Measurements from ENCODE around the gene EPHA3.

EPHA3 gene

DNA sequence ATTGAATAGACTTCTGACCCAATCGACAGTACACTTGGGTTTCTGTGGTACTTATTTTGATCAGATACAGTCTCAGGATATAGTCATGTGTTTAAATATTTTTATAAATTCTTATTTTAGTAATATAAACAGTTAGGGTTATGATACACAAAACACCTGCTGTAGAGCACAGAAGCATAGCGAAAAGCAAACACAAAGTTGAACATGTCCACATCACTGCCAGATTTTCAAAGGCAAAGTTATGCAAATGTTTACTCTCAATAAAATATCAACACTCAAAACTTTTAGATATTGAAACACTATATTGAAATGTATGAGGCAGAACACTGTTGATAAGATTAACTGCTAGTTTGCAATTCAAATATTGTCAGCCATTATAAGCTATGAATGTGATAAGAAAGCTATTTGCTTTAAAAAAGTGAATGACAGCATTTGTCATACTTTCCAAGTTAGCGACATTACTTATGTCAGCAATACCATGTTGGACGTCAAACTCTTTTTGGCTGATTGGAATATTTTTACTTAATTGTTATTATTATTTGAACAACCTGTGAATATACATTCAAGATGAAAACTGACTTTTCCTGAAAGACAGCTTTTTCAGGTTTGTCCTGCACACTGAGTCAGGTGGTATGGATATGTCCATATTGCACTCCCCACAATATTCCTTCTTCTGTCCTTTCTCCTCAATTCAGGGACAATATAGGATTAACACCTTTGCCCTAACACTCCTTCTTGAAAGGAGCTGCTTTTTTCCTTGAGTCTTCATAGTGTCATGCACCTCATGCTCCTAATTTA, 367.1 kb downstream of the EPHA3 start:
- FAIRE-seq = no peak

DNA sequence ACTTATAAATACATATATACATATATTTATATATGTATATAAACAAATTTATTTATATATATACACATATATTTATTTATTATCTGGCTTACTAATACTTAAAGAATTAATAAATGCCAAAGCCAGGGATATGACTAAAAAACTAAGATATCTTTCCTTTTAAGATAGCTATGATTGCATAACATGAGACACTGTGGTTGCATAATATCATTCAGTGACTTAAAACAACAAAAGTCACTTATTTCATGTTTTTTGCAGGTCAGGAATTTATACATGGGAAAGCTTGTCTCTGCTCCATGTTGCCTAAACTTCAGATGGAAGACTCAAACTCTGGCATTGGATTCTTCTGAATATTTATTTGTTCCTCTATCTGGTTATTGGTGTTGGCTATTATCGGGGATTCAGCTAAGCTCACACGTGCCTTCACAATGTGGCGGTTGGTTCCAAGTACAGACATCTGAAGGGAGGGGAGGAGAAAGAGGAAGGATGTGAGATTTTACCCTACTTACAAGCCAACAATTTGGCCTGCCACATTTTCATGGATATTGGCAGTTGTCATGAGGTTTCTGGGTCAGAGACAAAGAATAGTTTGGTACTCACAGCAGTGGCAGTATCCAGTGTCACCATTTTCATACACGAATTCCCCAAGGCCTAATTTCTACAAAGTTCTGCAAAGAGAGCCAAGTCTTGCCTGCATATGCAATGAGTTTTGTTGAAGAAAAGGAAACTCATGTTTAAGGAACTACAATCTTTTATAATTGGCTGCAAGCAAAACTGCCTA, 381.6 kb downstream of the EPHA3 start:
- no peak for FAIRE-seq

DNA sequence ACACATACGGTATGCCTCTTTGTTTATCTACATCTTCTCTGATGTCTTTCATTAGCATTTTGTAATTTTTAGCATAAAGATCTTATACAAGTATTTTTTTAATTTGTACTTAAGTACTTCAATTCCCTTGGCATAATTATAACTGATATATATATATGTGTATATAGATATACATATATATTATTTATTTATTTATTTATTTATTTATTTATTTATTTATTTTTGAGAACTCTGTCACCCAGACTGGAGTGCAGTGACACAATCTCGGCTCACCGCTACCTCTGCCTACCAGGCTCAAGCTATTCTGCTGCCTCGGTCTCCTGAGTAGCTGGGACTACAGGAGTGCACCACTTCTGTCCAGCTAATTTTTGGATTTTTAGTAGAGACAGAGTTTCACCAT, 382.7 kb downstream of the EPHA3 start:
- FAIRE-seq = no peak

DNA sequence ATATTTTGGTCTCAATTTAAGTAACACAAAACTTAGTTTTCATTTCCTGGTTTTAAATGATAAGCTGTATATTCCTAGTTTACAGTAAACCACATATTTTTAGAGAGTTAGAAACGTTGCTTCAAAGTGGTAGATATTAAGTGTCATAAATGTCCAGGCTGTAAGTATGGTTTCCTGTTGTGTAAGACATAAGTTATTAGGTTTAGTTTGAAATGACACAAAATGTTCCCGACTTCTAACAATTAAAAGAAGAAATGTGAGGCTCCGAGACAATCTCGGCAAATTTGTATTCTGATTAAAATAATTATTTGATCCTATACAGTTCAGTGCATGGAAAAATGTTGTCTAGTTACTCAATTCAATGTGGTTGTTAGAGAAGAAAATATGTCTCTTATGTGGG, 387.3 kb downstream of the EPHA3 start:
- FAIRE-seq = no peak

DNA sequence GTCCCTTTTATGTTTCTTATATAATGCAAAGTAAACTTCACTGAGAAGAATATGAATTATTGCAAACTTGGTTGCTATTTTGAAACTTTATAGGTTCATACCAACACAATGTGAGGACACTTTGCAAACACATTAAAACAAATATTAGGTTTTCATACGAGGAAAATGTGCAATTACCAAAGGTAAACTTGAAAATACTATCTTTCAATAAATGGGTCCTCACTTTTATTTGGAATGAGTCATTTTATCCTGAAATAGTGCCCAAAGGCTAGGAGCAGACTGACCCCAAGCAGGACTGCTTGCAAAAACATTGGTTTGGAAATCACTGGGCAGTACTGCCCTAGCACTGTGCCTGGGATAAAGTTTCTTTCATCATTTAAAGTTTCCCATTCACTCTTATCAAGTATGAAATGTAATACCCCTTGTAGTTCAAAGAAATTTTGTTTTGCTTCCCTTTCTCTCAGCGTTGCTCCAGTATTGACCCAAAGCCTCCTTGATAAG, 396.5 kb downstream of the EPHA3 start:
- FAIRE-seq = no peak

DNA sequence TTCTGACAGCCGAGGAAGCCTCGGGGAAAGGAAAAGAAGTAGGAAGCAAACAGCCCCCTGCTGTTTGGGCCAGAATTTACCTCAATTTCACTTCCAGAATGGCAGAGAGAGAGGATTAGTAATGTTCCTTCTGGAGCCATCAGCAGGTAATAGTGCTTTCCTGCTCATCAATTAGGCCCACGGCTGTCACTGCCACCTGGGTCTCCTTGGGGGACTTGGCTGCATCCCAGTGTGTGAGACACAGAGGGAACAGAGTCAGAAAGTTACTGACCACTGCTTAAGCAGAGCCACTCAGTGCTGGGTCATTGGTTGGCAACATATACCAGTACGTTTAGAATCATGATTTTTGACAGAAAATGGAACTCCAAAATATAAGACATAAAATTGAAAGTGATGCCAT, 397.0 kb downstream of the EPHA3 start:
- FAIRE-seq = no peak

DNA sequence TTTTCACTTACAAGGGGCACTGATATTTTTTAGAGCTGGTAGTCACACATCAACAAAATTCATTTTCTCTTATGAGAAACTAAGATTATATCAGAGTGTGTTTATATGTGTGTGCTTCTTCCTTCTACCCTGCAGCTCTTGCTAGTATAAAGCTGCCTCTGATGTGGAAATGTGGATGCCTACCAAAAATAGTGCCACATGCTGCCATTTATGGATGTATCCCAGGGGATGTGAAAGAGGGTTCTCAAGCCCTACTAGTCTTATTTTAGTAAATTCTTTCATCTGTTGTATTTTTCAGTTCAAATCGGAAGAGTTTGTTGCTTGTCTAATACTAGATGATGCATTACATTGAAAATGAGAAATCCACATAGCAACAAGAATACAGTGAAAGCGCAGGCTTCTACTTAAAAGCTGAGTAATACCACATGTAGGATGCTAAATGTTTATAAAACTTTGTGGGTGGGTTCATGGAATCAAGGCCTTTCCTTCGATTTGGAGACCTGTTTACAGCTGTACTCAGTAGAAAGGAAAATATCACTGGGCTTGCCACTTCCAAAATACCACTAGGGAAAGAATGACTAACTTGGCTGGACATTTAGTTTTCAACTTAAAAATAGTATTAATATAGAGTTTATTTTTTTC, 399.2 kb downstream of the EPHA3 start:
- FAIRE-seq = no peak

DNA sequence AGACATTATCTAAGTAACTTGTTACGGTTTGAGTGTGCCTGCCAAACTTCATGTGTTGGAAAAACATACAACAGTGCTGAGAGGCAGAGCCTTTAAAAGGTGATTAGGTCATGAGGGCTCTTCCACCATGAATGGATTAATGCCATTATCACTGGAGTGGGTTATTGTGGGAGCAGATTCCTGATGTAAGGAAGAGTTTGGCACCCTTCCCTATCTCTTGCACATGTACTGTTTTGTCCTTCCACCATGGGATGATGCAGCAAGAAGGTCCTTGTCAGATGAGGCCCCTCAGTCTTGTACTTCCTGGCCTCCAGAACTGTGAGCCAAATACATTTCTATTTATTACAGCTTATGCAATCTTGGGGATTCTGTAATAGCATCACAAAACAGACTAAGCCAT, 413.9 kb downstream of the EPHA3 start:
- FAIRE-seq = no peak

DNA sequence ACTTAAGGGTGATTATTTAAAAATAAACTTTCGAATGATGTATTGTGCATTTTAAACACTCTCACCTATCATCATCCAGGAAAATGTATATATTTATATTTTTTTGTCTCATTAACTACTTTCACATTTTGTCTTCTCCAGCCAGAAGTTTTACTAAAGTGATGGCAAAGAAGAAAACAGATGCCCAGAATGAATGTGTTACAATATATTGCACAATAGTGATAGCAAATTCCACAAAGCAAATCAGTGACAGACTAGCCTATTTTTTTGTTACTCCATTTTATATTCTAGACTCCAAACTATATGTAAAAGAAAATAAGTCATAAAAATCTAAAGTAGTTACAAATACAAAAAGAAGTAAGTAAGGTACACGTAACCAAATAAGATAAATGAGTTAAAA, 414.7 kb downstream of the EPHA3 start:
- FAIRE-seq = no peak

DNA sequence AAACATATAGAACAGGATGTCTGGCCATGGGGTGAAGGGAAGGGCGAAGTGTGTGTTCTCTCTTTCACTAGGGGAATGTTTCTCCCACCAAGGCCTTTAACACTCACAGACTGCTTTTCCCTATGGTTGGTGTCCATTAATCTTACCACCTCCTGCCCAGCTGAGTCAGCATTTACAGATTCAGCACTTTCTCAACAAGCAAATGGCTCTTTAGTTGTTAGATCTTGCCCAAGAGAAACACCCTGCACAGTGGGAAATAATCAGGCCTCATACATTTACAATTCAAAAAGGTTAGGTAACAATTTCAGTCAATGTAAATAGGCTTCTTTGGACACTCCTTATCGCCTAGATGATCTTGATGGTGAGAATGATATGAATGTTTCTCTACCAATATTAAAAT, 418.2 kb downstream of the EPHA3 start:
- FAIRE-seq = no peak

DNA sequence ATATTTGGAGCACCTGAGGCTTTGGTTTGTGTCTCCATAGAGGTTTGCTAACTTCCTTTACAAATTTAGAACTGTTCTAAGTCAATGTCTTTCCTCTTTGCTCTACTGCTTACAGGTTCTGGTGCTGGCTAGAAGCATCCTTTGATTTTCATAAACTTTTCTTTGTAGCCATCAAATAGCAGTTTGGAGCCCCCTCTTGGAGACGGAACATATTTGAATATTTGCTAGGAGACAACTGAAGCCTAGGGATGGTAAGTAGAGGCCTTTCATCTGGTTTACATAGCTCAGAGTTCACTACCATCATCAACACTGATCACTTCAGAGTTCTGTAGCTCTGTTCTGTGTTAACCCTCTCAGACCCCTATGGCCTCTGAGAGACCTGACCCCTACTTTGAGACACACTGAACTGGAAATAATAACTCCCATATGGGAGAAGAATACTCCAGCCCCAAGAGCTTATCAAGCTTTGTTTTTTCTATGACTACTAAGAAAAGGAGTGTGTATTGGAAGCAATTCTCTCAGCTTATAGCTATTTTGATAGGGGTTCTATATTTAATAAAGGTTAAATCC, 420.4 kb downstream of the EPHA3 start:
- FAIRE-seq = no peak
